Panc1 (cell line): Measurements from ENCODE around the gene TVP23A. TPM values are rescaled to one million over a fixed set of nuclear protein-coding genes. Genes with fewer than 3 reads are reported as not detected.

ENCODE experiments used
- ATAC-seq: fragments of 200-7000 bp; cut with Tn5 transposase; 2 replicates; pipeline ENCODE4 v1.9.1; 2020; ENCODE audit warnings: mild to moderate bottlenecking, moderate library complexity
- BruUV-seq: library from RNA; stranded (reverse); fragments of 400-500 nt; replicated peaks from 2 replicates; lab custom pipeline; 2021; lab: Mats Ljungman, UMichigan
- CTCF ChIA-PET: fragments of 300-600 bp; sonication (Branson Sonifier 250); formaldehyde crosslinking; loops from one replicate; lab custom pipeline; 2022; ENCODE audit warnings: antibody characterized with exemption; lab: Charles Lee
- POLR2A ChIA-PET: fragments of 300-600 bp; sonication (Branson Sonifier 250); formaldehyde crosslinking; loops from one replicate; lab custom pipeline; 2022; ENCODE audit warnings: antibody characterized with exemption; lab: Charles Lee
- DNase-seq: peaks from one replicate; pipeline ENCODE4 v3.0.0-alpha.2; 2010; ENCODE audit warnings: low read depth, low spot score
- H3K27ac ChIP-seq: 2 replicates; pipeline ENCODE4 v1.5.1; 2011; ENCODE audit warnings: mild to moderate bottlenecking, low read length, inconsistent platforms
- H3K27me3 ChIP-seq: fragments of 200-500 bp; sonication (Bioruptor generic); 2 replicates; pipeline ENCODE4 v1.6.0; 2014; ENCODE audit warnings: low read length, inconsistent platforms; ENCODE audit not compliant: control insufficient read depth, insufficient read depth
- H3K36me3 ChIP-seq: fragments of 200-500 bp; sonication (Bioruptor generic); 2 replicates; pipeline ENCODE4 v1.5.1; 2014; ENCODE audit warnings: inconsistent platforms, mild to moderate bottlenecking, low read length, moderate library complexity; ENCODE audit not compliant: control insufficient read depth, insufficient read depth
- H3K4me1 ChIP-seq: 2 replicates; pipeline ENCODE4 v1.5.1; 2011; ENCODE audit warnings: inconsistent platforms, mild to moderate bottlenecking, low read length, moderate library complexity; ENCODE audit not compliant: control insufficient read depth, insufficient read depth
- H3K4me3 ChIP-seq, 2 experiments: 2 replicates each; pipeline ENCODE4 v1.5.1; 2011 to 2012; ENCODE audit warnings: low read depth in 2 of 2, low read length in 2 of 2, mild to moderate bottlenecking in 2 of 2, inconsistent platforms in 1 of 2, moderate library complexity in 1 of 2
- H3K9me3 ChIP-seq: fragments of 200-500 bp; sonication (Bioruptor generic); 2 replicates; pipeline ENCODE4 v1.5.1; 2014; ENCODE audit warnings: low read depth, mild to moderate bottlenecking, inconsistent platforms, low read length, moderate library complexity; ENCODE audit not compliant: control insufficient read depth, insufficient read depth
- POLR2AphosphoS5 ChIP-seq: IDR thresholded peaks from 2 replicates; pipeline ENCODE4 v1.6.1; 2012; ENCODE audit warnings: mild to moderate bottlenecking, low read depth, low read length, moderate library complexity
- SIN3A ChIP-seq: IDR thresholded peaks from 2 replicates; pipeline ENCODE4 v1.6.1; 2012; ENCODE audit warnings: low read depth, mild to moderate bottlenecking, low read length, moderate library complexity, borderline replicate concordance; ENCODE audit not compliant: insufficient read depth
- TCF7L2 ChIP-seq: IDR thresholded peaks from 2 replicates; pipeline ENCODE4 v1.6.1; 2011; ENCODE audit warnings: mild to moderate bottlenecking, low read depth, low read length, inconsistent platforms
- in situ Hi-C: cut with HindIII; loops from 2 replicates; pipeline ENCODE4 v1.10.0; 2016; ENCODE audit warnings: low sequenced_read_pairs, low pct_unique_long_range_greater_than_20kb
- intact Hi-C: fragments of 100-400 bp; cut with micrococcal nuclease; formaldehyde crosslinking; loops from one replicate; pipeline ENCODE4 v1.10.0; 2022; ENCODE audit not compliant: unreplicated experiment
- total RNA-seq: library from RNA; stranded (reverse); gene quantifications from one replicate; pipeline ENCODE4 v1.2.1, GENCODE V29; 2021; ENCODE audit not compliant: unreplicated experiment
- TF ChIP-seq, protein P1 (sequence below): fragments of 450-650 bp; IDR thresholded peaks from 2 replicates; pipeline ENCODE4 v1.5.1; 2017; ENCODE audit warnings: mild to moderate bottlenecking
- TF ChIP-seq, protein P2 (sequence below), 2 experiments: IDR thresholded peaks; 2 replicates each; pipeline ENCODE4 v1.6.1; 2011 to 2012; ENCODE audit warnings: low read depth in 2 of 2, control low read depth in 1 of 2, low read length in 1 of 2, mild to moderate bottlenecking in 1 of 2, moderate library complexity in 1 of 2; ENCODE audit not compliant: insufficient read depth in 1 of 2

The TVP23A gene
- total RNA-seq, 1 experiment from 2014 or later, result not detected

- ATAC-seq, result no peak
- H3K36me3 ChIP-seq, result no peaks in the 10 kb centered on the region
- ChIA-PET POLR2A (no interaction called here), CTCF (interaction anchor here (0.6 kb wide), 1 partner anchor 1144 kb away, joined by 3 read pairs; no protein-coding TSS in a partner anchor)
- no peak for TF ChIP-seq TCF7L2
- no peak for TF ChIP-seq SIN3A
- TF ChIP-seq, protein P1, sequence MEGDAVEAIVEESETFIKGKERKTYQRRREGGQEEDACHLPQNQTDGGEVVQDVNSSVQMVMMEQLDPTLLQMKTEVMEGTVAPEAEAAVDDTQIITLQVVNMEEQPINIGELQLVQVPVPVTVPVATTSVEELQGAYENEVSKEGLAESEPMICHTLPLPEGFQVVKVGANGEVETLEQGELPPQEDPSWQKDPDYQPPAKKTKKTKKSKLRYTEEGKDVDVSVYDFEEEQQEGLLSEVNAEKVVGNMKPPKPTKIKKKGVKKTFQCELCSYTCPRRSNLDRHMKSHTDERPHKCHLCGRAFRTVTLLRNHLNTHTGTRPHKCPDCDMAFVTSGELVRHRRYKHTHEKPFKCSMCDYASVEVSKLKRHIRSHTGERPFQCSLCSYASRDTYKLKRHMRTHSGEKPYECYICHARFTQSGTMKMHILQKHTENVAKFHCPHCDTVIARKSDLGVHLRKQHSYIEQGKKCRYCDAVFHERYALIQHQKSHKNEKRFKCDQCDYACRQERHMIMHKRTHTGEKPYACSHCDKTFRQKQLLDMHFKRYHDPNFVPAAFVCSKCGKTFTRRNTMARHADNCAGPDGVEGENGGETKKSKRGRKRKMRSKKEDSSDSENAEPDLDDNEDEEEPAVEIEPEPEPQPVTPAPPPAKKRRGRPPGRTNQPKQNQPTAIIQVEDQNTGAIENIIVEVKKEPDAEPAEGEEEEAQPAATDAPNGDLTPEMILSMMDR, result no peak
- TF ChIP-seq, protein P2, sequence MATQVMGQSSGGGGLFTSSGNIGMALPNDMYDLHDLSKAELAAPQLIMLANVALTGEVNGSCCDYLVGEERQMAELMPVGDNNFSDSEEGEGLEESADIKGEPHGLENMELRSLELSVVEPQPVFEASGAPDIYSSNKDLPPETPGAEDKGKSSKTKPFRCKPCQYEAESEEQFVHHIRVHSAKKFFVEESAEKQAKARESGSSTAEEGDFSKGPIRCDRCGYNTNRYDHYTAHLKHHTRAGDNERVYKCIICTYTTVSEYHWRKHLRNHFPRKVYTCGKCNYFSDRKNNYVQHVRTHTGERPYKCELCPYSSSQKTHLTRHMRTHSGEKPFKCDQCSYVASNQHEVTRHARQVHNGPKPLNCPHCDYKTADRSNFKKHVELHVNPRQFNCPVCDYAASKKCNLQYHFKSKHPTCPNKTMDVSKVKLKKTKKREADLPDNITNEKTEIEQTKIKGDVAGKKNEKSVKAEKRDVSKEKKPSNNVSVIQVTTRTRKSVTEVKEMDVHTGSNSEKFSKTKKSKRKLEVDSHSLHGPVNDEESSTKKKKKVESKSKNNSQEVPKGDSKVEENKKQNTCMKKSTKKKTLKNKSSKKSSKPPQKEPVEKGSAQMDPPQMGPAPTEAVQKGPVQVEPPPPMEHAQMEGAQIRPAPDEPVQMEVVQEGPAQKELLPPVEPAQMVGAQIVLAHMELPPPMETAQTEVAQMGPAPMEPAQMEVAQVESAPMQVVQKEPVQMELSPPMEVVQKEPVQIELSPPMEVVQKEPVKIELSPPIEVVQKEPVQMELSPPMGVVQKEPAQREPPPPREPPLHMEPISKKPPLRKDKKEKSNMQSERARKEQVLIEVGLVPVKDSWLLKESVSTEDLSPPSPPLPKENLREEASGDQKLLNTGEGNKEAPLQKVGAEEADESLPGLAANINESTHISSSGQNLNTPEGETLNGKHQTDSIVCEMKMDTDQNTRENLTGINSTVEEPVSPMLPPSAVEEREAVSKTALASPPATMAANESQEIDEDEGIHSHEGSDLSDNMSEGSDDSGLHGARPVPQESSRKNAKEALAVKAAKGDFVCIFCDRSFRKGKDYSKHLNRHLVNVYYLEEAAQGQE (IDR thresholded peaks at IDR 0.05; ENCODE audit: insufficient read depth in 1 of 2, low read depth in 2 of 2, low read length in 1 of 2), result no peak
- TF ChIP-seq POLR2AphosphoS5, result no peak
- H3K9me3 ChIP-seq, result no peaks in the 10 kb centered on the region
- H3K4me1 ChIP-seq, result no peaks in the 10 kb centered on the region
- intact Hi-C loops, result no loop called here
- no peak overlapping the region for H3K4me3 ChIP-seq
- H3K27ac ChIP-seq, result no peak overlapping the region
- BruUV-seq, result no TSS peak
- no peak for DNase-seq
- in situ Hi-C loops, result no loop called here
- H3K27me3 ChIP-seq, result peaks cover 10% of the 10 kb centered on the region; the same call in 1 of the 2 replicates
Observed at GRCh38 chr16:10847176-10847575, 28.6 kb upstream of the TVP23A start.

GRCh38 chr16:10846213-10846998 lies 27.8 kb upstream of the TVP23A start:
- no TSS peak for BruUV-seq
- Histone ChIP-seq H3K27ac (no peak overlapping the region), H3K4me3 (no peak overlapping the region), H3K27me3 (peaks cover 10% of the 10 kb centered on the region; the same call in 1 of the 2 replicates), H3K36me3 (no peaks in the 10 kb centered on the region), H3K4me1 (no peaks in the 10 kb centered on the region), H3K9me3 (no peaks in the 10 kb centered on the region)
- intact Hi-C loops (no loop called here), in situ Hi-C loops (no loop called here)
- no peak for DNase-seq
- ATAC-seq, result no peak
- CTCF ChIA-PET, result interaction anchor here (0.6 kb wide), 2 partner anchors 98 to 1145 kb away, joined by 3 to 5 read pairs; no protein-coding TSS in a partner anchor
- TF ChIP-seq TCF7L2 (no peak), SIN3A (no peak), POLR2AphosphoS5 (no peak)
- TF ChIP-seq, protein P1, result no peak
- TF ChIP-seq, protein P2 (IDR thresholded peaks at IDR 0.05; ENCODE audit: insufficient read depth in 1 of 2, low read depth in 2 of 2, low read length in 1 of 2), result no peak
- POLR2A ChIA-PET, result no interaction called here
